C4-2B (cell line): ENCODE results near the gene UGT1A3.

Experiments used
- CTCF ChIP-seq: fragments of 450-650 bp; conservative IDR thresholded peaks from 2 replicates; pipeline ENCODE4 v1.5.1; 2017; ENCODE audit warnings: mild to moderate bottlenecking
- ZFX ChIP-seq: fragments of 450-650 bp; IDR thresholded peaks from 2 replicates; pipeline ENCODE4 v1.6.1; 2017

DNA sequence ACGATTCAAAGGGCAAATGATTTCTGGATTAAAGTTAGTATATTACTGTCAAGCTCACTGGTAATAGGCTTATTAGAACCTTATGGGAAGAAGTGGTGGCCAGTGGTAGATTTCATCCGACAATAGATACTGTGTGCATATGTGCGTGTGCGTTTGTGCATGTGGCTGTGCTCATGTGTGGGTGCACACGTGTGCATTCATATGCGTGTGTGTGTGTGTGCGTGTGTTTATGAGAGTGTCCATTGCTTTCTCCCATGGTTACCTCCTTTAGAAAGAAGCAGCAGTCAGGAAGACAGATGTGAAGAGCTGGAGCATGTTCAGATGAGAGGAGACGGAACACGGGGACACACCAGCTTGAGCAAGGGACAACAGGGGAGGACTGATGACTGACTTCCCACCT, 40.4 kb downstream of the UGT1A3 start:
- TF ChIP-seq CTCF (no peak), ZFX (no peak)
